ENCODE data around the gene BCAN.

Gene BCAN

GRCh38 chr1:156648951-156649350, 7.0 kb downstream of the BCAN start:
- no peak for TF ChIP-seq CTCF (IDR thresholded peaks at IDR 0.05; ENCODE audit: control insufficient read depth, extremely low read depth, insufficient read depth)
- no peak overlapping the region for H3K4me3 ChIP-seq (ENCODE audit: low read depth, low read length)
- DNase-seq (ENCODE audit: low read depth) = no peak

GRCh38 chr1:156652131-156652991, 10.4 kb downstream of the BCAN start:
- DNase-seq (ENCODE audit: low read depth) = no peak
- no peak overlapping the region for H3K4me3 ChIP-seq (ENCODE audit: low read depth, low read length)
- no peak for TF ChIP-seq CTCF (IDR thresholded peaks at IDR 0.05; ENCODE audit: control insufficient read depth, extremely low read depth, insufficient read depth)

- H3K4me3 ChIP-seq (ENCODE audit: low read depth, low read length) = no peak overlapping the region
- DNase-seq (ENCODE audit: low read depth) = no peak
- TF ChIP-seq CTCF (IDR thresholded peaks at IDR 0.05; ENCODE audit: control insufficient read depth, extremely low read depth, insufficient read depth) = no peak
Observed at GRCh38 chr1:156652992-156653355, 11.1 kb downstream of the BCAN start.

- DNase-seq (ENCODE audit: low read depth) = no peak
- no peak overlapping the region for H3K4me3 ChIP-seq (ENCODE audit: low read depth, low read length)
- TF ChIP-seq CTCF (IDR thresholded peaks at IDR 0.05; ENCODE audit: control insufficient read depth, extremely low read depth, insufficient read depth) = no peak
Observed at GRCh38 chr1:156654700-156655099, 12.8 kb downstream of the BCAN start.

- TF ChIP-seq CTCF (IDR thresholded peaks at IDR 0.05; ENCODE audit: control insufficient read depth, extremely low read depth, insufficient read depth) = no peak
- no peak for DNase-seq (ENCODE audit: low read depth)
Observed at GRCh38 chr1:156655151-156655903, 13.4 kb downstream of the BCAN start.

GRCh38 chr1:156655904-156656516, 14.1 kb downstream of the BCAN start:
- no peak for TF ChIP-seq CTCF (IDR thresholded peaks at IDR 0.05; ENCODE audit: control insufficient read depth, extremely low read depth, insufficient read depth)
- H3K4me3 ChIP-seq (ENCODE audit: low read depth, low read length) = no peak overlapping the region
- no peak for DNase-seq (ENCODE audit: low read depth)

More at GRCh38 chr1:156655151-156655903, 13.4 kb downstream of the BCAN start:
- no peak overlapping the region for H3K4me3 ChIP-seq (ENCODE audit: low read depth, low read length)
